Measurements from ENCODE around the gene ABI1. TPM values are rescaled to one million over a fixed set of nuclear protein-coding genes. Genes with fewer than 3 reads are reported as not detected.
A peak's percentile ranks its signal among the peaks of the same experiment; 100 is the strongest.

ABI1 gene
- total and polyA plus RNA-seq, 9 of the 15 experiments (the other 6 are each of a cell fraction or from before 2014, with no cell fraction given) = 22.1 to 52.3 (median 39.0) TPM

- no peak for TF ChIP-seq SNRNP70 (optimal IDR thresholded peaks at IDR 0.05; ENCODE audit: low read depth, low read length)
- TF ChIP-seq RCOR1 (IDR thresholded peaks at IDR 0.05; ENCODE audit: borderline replicate concordance in 1 of 2, low read depth in 2 of 2, low read length in 2 of 2) = peak in 1 of 2 experiments; percentile 19; a peak in 1 of 4 replicates
- no peak for TF ChIP-seq MTA1 (IDR thresholded peaks at IDR 0.05; ENCODE audit: borderline replicate concordance)
- no peak for TF ChIP-seq GABPB1 (CRISPR knock-in tag; IDR thresholded peaks at IDR 0.05)
- TF ChIP-seq KDM1A (IDR thresholded peaks at IDR 0.05) = peak; percentile 70 to 76
- peak in 1 of 2 experiments; percentile 36; a peak in 1 of 4 replicates for TF ChIP-seq TRIM24 (IDR thresholded peaks at IDR 0.05)
- TF ChIP-seq HES1 (IDR thresholded peaks at IDR 0.05; ENCODE audit: low read depth) = no peak
- no peak for TF ChIP-seq CTCF (IDR thresholded peaks at IDR 0.05 in 2 of 3, conservative IDR thresholded peaks at IDR 0.05 in 1 of 3; ENCODE audit: insufficient read depth in 2 of 3, low read depth in 1 of 3, low read length in 3 of 3)
- TF ChIP-seq NCOA1 (IDR thresholded peaks at IDR 0.05; ENCODE audit: low read depth) = no peak
- peak; percentile 32; the same call in 1 of the 2 replicates for TF ChIP-seq DPF2 (IDR thresholded peaks at IDR 0.05)
- 0 out of 2 replicates have a peak, but pooled peaks have one; percentile 45 for TF ChIP-seq ZKSCAN8 (CRISPR knock-in tag; IDR thresholded peaks at IDR 0.05)
These were observed 63.4 kb downstream of the ABI1 start (continued) for GRCh38 chr10:26797340-26797739.
